ENCODE results near the gene ISM1.
"Not testable (repeated sequence)": the region's sequence is repeated elsewhere in the genome, so short reads cannot be mapped to it uniquely, and the experiment has no call there.

ISM1 gene

GRCh38 chr20:13221673-13222318 is 722 bp downstream of the ISM1 start:
- peak; percentile 69 for DNase-seq

GRCh38 chr20:13222319-13222716 is 1.2 kb downstream of the ISM1 start:
- no peak for DNase-seq

GRCh38 chr20:13223736-13224520 is 2.9 kb downstream of the ISM1 start:
- no peak for DNase-seq

GRCh38 chr20:13226367-13226766 is 5.3 kb downstream of the ISM1 start:
- DNase-seq: no peak

GRCh38 chr20:13228771-13229170 is 7.7 kb downstream of the ISM1 start:
- DNase-seq: no peak

- DNase-seq: no peak
Observed at GRCh38 chr20:13229538-13229937, 8.5 kb downstream of the ISM1 start.

GRCh38 chr20:13231031-13231752 is 10.1 kb downstream of the ISM1 start:
- DNase-seq: peak; percentile 29

GRCh38 chr20:13232999-13233398 is 11.9 kb downstream of the ISM1 start:
- DNase-seq: no peak

GRCh38 chr20:13234961-13235360 is 13.9 kb downstream of the ISM1 start:
- no peak for DNase-seq

GRCh38 chr20:13236360-13236759 is 15.3 kb downstream of the ISM1 start:
- DNase-seq: not testable (repeated sequence)

- DNase-seq: no peak
Observed at GRCh38 chr20:13236990-13237720, 16.1 kb downstream of the ISM1 start.

GRCh38 chr20:13238001-13238653 is 17.1 kb downstream of the ISM1 start:
- no peak for DNase-seq

- DNase-seq: no peak
Observed at GRCh38 chr20:13243826-13244376, 22.8 kb downstream of the ISM1 start.

GRCh38 chr20:13245250-13245723 is 24.2 kb downstream of the ISM1 start:
- DNase-seq: no peak

- DNase-seq: no peak
Observed at GRCh38 chr20:13249118-13249797, 28.2 kb downstream of the ISM1 start.

- DNase-seq: no peak
Observed at GRCh38 chr20:13249798-13250170, 28.7 kb downstream of the ISM1 start.

- no peak for DNase-seq
Observed at GRCh38 chr20:13250251-13250650, 29.2 kb downstream of the ISM1 start.

GRCh38 chr20:13251106-13251903 is 30.2 kb downstream of the ISM1 start:
- no peak for DNase-seq

- DNase-seq: no peak
Observed at GRCh38 chr20:13251904-13252297, 30.8 kb downstream of the ISM1 start.

GRCh38 chr20:13255356-13255755 is 34.3 kb downstream of the ISM1 start:
- no peak for DNase-seq

- DNase-seq: no peak
Observed at GRCh38 chr20:13256606-13257005, 35.5 kb downstream of the ISM1 start.

Data from activated naive CD4-positive, alpha-beta T cell treated with Interleukin-2 at 50 U/mL for 16 hours (primary cell).